ENCODE data around the gene UTP18.
"Not testable (repeated sequence)": the region's sequence is repeated elsewhere in the genome, so short reads cannot be mapped to it uniquely, and the experiment has no call there.

The UTP18 gene

GRCh38 chr17:51258756-51259563 is 1.4 kb upstream of the UTP18 start:
- in situ Hi-C loops (cut with MboI; ENCODE audit: low sequenced_read_pairs), result no loop called here

GRCh38 chr17:51259564-51260236 is 646 bp upstream of the UTP18 start, which contains the start of gene MBTD1:
Gene MBTD1, minus strand, starts transcription at chr17:51260049. Its CDS starts 34,888 bp downstream, at chr17:51225161.
- in situ Hi-C loops (cut with MboI; ENCODE audit: low sequenced_read_pairs), result no loop called here

- in situ Hi-C loops (cut with MboI; ENCODE audit: low sequenced_read_pairs), result no loop called here
Measured at GRCh38 chr17:51261024-51261963, 948 bp downstream of the UTP18 start.

GRCh38 chr17:51263006-51263405 is 2.7 kb downstream of the UTP18 start:
- in situ Hi-C loops (cut with MboI; ENCODE audit: low sequenced_read_pairs), result no loop called here

- in situ Hi-C loops (cut with MboI; ENCODE audit: low sequenced_read_pairs), result not testable (repeated sequence)
Measured at GRCh38 chr17:51264466-51264865, 4.1 kb downstream of the UTP18 start.

GRCh38 chr17:51269991-51270390 is 9.6 kb downstream of the UTP18 start:
- in situ Hi-C loops (cut with MboI; ENCODE audit: low sequenced_read_pairs), result no loop called here

- in situ Hi-C loops (cut with MboI; ENCODE audit: low sequenced_read_pairs), result no loop called here
Measured at GRCh38 chr17:51270636-51271035, 10.3 kb downstream of the UTP18 start.

GRCh38 chr17:51272812-51273211 is 12.5 kb downstream of the UTP18 start:
- in situ Hi-C loops (cut with MboI; ENCODE audit: low sequenced_read_pairs), result no loop called here

GRCh38 chr17:51275381-51275780 is 15.0 kb downstream of the UTP18 start:
- in situ Hi-C loops (cut with MboI; ENCODE audit: low sequenced_read_pairs), result no loop called here

- in situ Hi-C loops (cut with MboI; ENCODE audit: low sequenced_read_pairs), result no loop called here
Measured at GRCh38 chr17:51279183-51279582, 18.8 kb downstream of the UTP18 start.

- in situ Hi-C loops (cut with MboI; ENCODE audit: low sequenced_read_pairs), result no loop called here
Measured at GRCh38 chr17:51287412-51287811, 27.1 kb downstream of the UTP18 start.

- in situ Hi-C loops (cut with MboI; ENCODE audit: low sequenced_read_pairs), result no loop called here
Measured at GRCh38 chr17:51289696-51290111, 29.4 kb downstream of the UTP18 start.

- in situ Hi-C loops (cut with MboI; ENCODE audit: low sequenced_read_pairs), result not testable (repeated sequence)
Measured at GRCh38 chr17:51294338-51294737, 34.0 kb downstream of the UTP18 start.

- in situ Hi-C loops (cut with MboI; ENCODE audit: low sequenced_read_pairs), result no loop called here
Measured at GRCh38 chr17:51298508-51299371, 38.4 kb downstream of the UTP18 start.

GRCh38 chr17:51299859-51300258 is 39.5 kb downstream of the UTP18 start:
- in situ Hi-C loops (cut with MboI; ENCODE audit: low sequenced_read_pairs), result no loop called here

- in situ Hi-C loops (cut with MboI; ENCODE audit: low sequenced_read_pairs), result no loop called here
Measured at GRCh38 chr17:51305182-51305581, 44.8 kb downstream of the UTP18 start.

- in situ Hi-C loops (cut with MboI; ENCODE audit: low sequenced_read_pairs), result not testable (repeated sequence)
Measured at GRCh38 chr17:51312003-51312402, 51.7 kb downstream of the UTP18 start.

GRCh38 chr17:51319186-51319585 is 58.8 kb downstream of the UTP18 start:
- in situ Hi-C loops (cut with MboI; ENCODE audit: low sequenced_read_pairs), result no loop called here

- in situ Hi-C loops (cut with MboI; ENCODE audit: low sequenced_read_pairs), result no loop called here
Measured at GRCh38 chr17:51322390-51323029, 62.2 kb downstream of the UTP18 start.

- in situ Hi-C loops (cut with MboI; ENCODE audit: low sequenced_read_pairs), result no loop called here
Measured at GRCh38 chr17:51325471-51325870, 65.1 kb downstream of the UTP18 start.
